Stimulated activated CD4-positive, alpha-beta T cell treated with anti-CD3 and anti-CD28 coated beads, TNF-alpha, amount 100 ng/mL, for 4 hours (primary cell): Measurements from ENCODE around the gene RBFOX1.

Experiments used
- DNase-seq, 3 experiments: peaks; one replicate each; pipeline ENCODE4 v3.0.0-alpha.2; 2020; ENCODE audit warnings: low read depth in 3 of 3

Gene RBFOX1

GRCh38 chr16:7332611-7333010 lies at the start of gene RBFOX1:
RBFOX1 (plus strand) TSS chr16:7332845.
- DNase-seq, result no peak

GRCh38 chr16:7284780-7285179 lies 47.9 kb upstream of the RBFOX1 start:
- no peak for DNase-seq

DNA sequence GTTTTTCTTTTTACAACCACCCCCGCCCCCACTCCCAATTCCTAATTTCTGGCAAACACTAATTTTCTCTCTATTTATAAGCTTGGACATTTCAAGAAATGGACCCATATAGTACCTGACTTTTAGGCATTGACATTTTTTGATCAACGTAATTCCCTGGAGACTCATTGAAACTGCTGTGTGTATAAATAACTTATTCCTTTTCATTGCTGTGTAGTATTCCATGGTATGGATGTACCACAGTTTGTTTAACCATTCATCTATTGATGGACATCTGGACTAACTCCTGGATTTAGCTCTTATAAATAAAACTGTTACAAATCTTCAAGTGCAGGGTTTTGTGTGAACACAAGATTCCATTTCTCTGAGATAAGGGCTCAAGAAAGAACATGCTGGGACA lies 47.1 kb upstream of the RBFOX1 start:
- no peak for DNase-seq

DNA sequence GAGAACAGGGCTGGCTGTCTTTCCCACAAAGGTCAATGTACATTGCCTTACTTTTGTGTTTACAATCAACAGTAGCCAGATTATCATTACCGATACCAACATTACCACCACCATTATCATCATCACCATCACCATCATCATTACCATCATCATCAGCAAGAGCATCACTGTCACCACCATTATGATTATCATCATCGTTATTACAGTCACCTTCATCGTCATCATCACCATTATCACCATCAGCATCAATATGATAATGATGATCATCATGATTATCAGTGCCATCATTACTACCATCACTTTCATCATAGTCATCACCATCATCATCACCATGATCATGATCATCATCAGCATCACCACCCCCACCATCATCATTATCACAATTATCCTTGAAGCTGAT lies 43.3 kb upstream of the RBFOX1 start:
- DNase-seq, result no peak

GRCh38 chr16:7290682-7291081 lies 42.0 kb upstream of the RBFOX1 start:
- no peak for DNase-seq

DNA sequence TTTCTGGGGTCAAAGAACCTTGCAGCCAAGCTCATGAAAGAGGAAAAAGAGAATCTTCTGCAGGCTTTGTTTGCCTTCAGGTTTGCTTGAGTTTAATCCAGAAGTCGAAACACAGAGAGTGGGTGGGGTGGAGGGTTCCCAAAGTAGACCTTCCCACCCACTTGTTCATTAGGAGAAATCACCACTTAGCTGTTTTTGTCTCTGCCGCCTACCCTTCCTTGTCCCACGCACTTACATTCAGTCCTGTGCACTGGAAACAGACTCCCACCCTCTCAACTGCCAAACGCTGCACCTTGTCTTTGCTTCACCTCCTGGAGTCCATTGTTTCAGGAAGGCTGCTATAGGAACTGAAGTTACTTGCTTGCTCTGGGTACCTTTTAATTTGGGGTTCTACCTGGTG lies 38.6 kb upstream of the RBFOX1 start:
- DNase-seq, result no peak

- no peak for DNase-seq
These were observed 29.5 kb upstream of the RBFOX1 start for GRCh38 chr16:7303052-7303610.

- no peak for DNase-seq
These were observed 28.9 kb upstream of the RBFOX1 start for GRCh38 chr16:7303660-7304200.

- no peak for DNase-seq
These were observed 28.4 kb upstream of the RBFOX1 start for GRCh38 chr16:7304279-7304678.

DNA sequence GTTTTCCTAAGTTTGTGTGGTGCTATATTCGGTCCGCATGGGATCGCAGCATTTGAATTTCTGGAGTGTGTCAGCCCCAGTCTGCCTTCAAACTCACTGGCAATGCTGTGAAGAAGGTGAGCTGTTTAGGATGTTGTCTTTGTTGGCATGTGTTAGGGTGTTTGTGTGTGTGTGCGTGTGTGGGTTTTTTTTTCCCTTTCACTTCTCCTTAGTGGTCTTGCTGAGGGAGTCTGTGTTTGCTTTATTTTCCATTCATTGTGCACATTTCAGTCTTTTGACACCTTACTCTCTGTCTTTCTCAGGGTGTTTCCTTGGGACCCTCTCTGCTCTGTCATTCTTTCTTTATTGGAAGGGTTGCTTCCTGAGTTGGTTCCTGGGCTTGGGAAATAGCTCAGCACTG lies 27.7 kb upstream of the RBFOX1 start:
- no peak for DNase-seq

DNA sequence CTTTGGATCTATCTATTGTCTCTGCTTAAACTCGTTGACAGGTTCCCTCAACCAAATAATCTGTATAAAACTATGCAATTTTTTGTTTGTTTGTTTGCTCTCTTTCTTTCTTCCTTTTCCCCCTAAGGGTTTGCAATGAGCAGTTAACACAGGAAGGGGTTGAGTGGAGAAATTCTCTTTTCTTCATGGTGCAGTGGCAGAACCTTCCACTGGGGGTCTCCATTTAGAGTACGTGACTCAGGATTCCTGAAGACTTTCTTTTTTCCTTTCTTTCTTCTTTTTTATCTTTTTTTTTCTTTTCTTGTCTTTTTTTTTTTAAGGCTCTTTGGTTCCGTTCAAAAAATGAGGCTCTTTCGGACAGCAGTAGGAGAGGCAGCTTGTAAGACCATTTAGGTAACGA lies 19.5 kb upstream of the RBFOX1 start:
- DNase-seq, result no peak

DNA sequence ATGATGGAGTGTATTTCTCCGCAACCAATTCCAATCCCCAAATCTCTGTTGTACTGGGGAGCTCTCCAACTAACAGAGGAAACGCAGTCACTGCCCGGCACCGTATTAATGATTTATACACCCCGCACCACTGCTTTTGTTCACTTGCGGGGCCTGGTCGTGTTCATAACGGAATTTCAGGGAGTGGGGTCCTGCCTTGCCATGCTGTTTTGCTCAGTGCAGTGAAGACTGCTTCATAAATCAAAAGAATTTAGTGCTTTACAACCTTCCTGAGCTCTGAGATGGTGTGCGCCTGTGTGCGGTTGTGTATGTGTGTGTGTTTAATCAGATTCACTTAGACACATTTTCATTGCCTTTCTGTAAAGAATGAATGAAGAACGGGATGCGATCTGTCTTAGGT lies 18.5 kb upstream of the RBFOX1 start:
- DNase-seq, result no peak

DNA sequence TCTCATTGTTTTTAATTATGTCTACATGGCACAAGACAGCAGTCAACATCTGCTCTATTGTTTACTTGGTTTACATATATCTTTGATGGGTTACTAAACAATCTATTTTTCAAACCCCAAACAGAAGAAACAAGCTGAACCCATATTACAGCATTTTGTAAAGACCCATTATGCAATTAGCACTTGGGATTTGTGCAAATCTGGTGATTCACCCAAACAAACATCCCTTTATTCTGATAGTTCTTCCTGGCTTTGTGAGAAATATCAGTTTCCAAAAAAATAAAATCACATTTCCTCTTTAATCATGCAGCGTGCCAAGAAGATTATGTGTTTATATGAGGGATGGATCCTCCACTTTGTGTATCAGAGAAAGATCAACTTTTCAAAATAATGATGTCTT lies 16.8 kb upstream of the RBFOX1 start:
- no peak for DNase-seq

- no peak for DNase-seq
These were observed 16.3 kb upstream of the RBFOX1 start for GRCh38 chr16:7316281-7316888.

- DNase-seq, result no peak
These were observed 14.7 kb upstream of the RBFOX1 start for GRCh38 chr16:7317982-7318381.

- DNase-seq, result no peak
These were observed 14.0 kb upstream of the RBFOX1 start for GRCh38 chr16:7318686-7319085.

DNA sequence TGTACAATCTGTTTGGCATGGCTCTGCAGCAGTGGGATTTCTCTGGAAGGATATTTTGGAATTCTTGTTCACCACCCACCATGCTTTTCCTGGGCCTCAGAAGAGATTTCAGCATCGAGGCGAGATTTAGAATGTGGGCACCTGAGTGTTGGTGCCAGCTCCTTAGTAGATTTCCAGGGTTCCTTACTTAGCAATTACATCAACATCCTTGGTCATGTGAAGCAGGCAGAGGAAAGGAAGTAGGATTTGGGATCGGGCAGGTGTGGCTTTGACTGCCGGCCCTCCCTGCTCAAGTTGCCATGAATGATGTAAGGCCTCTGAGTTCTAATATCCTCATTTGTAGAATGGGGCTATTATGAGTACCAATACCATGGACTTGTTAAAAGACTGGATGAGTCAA lies 13.1 kb upstream of the RBFOX1 start:
- no peak for DNase-seq

- DNase-seq, result no peak
These were observed 11.0 kb upstream of the RBFOX1 start for GRCh38 chr16:7321661-7322060.

- DNase-seq, result no peak
These were observed 8.3 kb upstream of the RBFOX1 start for GRCh38 chr16:7324321-7324720.

DNA sequence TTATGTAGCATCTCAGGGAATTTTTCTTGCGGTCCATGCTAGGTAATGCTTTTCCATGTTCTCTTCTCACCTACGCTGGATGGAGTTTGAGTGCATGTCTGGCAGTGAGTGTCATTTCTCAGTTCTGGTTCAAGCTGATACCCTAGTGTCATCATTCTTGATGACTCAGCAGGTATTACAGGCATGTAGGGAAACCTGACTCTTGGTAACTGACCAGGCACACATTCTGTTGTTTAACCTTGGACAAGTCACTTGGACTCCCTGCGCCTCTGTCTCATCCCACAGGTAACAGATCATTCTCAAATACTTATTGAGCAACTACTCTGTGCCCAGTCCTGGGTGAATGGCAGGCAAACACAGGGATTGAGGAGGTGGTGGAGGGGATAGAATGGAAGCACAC lies 6.8 kb upstream of the RBFOX1 start:
- no peak for DNase-seq

- DNase-seq, result no peak
These were observed 1.9 kb upstream of the RBFOX1 start for GRCh38 chr16:7330709-7331108.

DNA sequence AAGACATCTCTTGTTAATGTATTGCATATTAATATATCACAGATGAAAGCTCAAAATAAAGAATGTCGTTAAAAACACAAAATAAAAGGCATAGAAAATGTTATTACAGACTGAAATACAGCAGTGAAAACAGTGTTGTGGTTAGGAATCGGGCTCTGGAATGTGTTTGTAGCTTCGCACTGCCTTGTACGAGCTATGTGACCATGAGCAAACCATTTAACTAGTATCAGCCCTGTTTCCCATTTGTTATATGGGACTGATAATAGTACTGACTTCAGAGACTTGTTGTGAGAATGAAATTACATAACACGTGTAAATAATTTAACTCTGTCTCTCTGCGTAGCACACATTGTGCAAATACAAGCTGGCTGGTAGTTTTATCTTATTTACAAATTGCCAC lies 648 bp upstream of the RBFOX1 start:
- no peak for DNase-seq

GRCh38 chr16:7333180-7333725 lies 608 bp downstream of the RBFOX1 start:
- DNase-seq, result no peak
